MM.1S (cell line): ENCODE results near the gene ADARB2.

Experiments used
- DNase-seq: peaks from one replicate; pipeline ENCODE4 v3.0.0-alpha.2; 2015
- H2AFZ ChIP-seq: fragments of 300-600 bp; sonication (generic); 2 replicates; pipeline ENCODE4 v1.6.0; 2016; ENCODE audit warnings: antibody characterized with exemption, low read length
- H3F3A ChIP-seq: fragments of 300-600 bp; sonication (generic); 2 replicates; pipeline ENCODE4 v1.6.1; 2016; ENCODE audit warnings: mild to moderate bottlenecking, antibody characterized with exemption, low read length, moderate library complexity, mixed read lengths; ENCODE audit not compliant: insufficient read depth
- H3K27ac ChIP-seq: fragments of 300-600 bp; sonication (generic); 2 replicates; pipeline ENCODE4 v1.5.1; 2016; ENCODE audit warnings: mild to moderate bottlenecking, low read length
- H3K27me3 ChIP-seq: fragments of 300-600 bp; sonication (generic); replicated peaks from 2 replicates; pipeline ENCODE4 v1.6.0; 2016; ENCODE audit warnings: low read length; ENCODE audit not compliant: insufficient read depth
- H3K36me3 ChIP-seq: fragments of 300-600 bp; sonication (generic); replicated peaks from 2 replicates; pipeline ENCODE4 v1.6.1; 2016; ENCODE audit warnings: mild to moderate bottlenecking, low read length, mixed read lengths; ENCODE audit not compliant: insufficient read depth
- H3K4me1 ChIP-seq: fragments of 300-600 bp; sonication (generic); 2 replicates; pipeline ENCODE4 v1.6.1; 2016; ENCODE audit warnings: low read length, mixed read lengths
- H3K4me2 ChIP-seq: fragments of 300-600 bp; sonication (generic); 2 replicates; pipeline ENCODE4 v1.6.0; 2016; ENCODE audit warnings: low read depth, low read length
- H3K4me3 ChIP-seq: fragments of 300-600 bp; sonication (generic); 2 replicates; pipeline ENCODE4 v1.5.1; 2016; ENCODE audit warnings: low read length, mixed read lengths
- H3K79me2 ChIP-seq: fragments of 300-600 bp; sonication (generic); 2 replicates; pipeline ENCODE4 v1.6.1; 2016; ENCODE audit warnings: mixed run types, low read length, mixed read lengths
- H3K9ac ChIP-seq: fragments of 300-600 bp; sonication (generic); 2 replicates; pipeline ENCODE4 v1.6.1; 2016; ENCODE audit warnings: low read length, mixed read lengths
- H3K9me2 ChIP-seq: fragments of 300-600 bp; sonication (generic); replicated peaks from 2 replicates; pipeline ENCODE4 v1.6.1; 2016; ENCODE audit warnings: mild to moderate bottlenecking, low read length, mixed read lengths; ENCODE audit not compliant: insufficient read depth
- H3K9me3 ChIP-seq: fragments of 300-600 bp; sonication (generic); replicated peaks from 2 replicates; pipeline ENCODE4 v1.6.1; 2016; ENCODE audit warnings: mild to moderate bottlenecking, low read length, mixed read lengths; ENCODE audit not compliant: insufficient read depth
- H4K20me1 ChIP-seq: fragments of 300-600 bp; sonication (generic); 2 replicates; pipeline ENCODE4 v1.6.1; 2016; ENCODE audit warnings: mild to moderate bottlenecking, low read length, moderate library complexity, mixed read lengths; ENCODE audit not compliant: insufficient read depth
- EZH2 ChIP-seq: fragments of 300-600 bp; sonication (generic); optimal IDR thresholded peaks from 2 replicates; pipeline ENCODE3; 2017; ENCODE audit warnings: low read depth, mild to moderate bottlenecking, antibody characterized with exemption, low read length, mixed read lengths
- EZH2phosphoT487 ChIP-seq: fragments of 300-600 bp; sonication (generic); IDR thresholded peaks from 2 replicates; pipeline ENCODE4 v1.6.1; 2018; ENCODE audit warnings: antibody characterized with exemption, low read length
- TF ChIP-seq, protein P1 (sequence below): fragments of 300-600 bp; sonication (generic); IDR thresholded peaks from 2 replicates; pipeline ENCODE4 v1.5.1; 2016; ENCODE audit warnings: antibody characterized with exemption, low read length, mixed read lengths

The ADARB2 gene

DNA sequence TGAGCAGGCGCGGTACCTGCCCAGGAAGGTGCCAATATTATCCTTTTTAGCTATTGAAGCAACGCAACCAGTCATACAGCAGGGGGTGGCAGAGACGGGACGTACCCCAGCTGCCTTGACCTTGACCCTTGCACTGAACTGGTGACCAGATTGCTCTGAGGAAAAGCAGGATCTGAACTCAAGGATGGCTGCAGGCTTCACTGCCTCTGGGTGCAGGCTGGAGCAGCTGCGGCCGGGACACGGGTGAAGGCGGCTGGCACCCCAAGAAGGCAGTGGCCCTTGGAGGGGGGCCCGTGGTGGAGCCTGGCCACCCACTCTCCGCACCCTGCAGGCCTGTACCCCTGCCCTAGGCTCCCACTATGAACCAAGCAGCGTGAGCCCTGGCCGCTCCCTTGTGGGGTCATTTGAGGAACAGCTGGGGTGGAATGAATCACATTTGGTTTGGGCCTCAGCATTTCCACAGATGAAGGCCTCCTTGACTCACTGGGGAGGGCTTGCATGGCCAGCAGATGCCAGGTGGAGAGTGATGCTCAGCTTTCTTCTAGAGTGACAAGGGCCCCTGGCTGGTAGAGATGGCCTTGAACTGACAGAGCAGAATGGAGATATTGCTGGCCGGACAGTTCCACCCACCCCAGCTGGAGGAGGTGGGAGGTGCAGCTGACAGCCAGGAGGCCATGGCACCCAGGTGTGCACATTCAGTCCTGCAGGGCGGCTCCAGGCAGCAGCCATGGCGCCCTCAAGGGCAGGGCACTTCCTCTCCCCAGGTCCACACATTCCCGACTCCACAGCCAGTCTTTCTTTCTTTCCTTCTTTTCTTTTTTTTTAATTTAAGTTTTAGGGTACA is 462.4 kb downstream of the ADARB2 start:
- Histone ChIP-seq H4K20me1 (no peaks in the 10 kb centered on the region), H3K27me3 (no peaks in the 10 kb centered on the region), H3K4me3 (no peak overlapping the region), H3K9me2 (no peaks in the 10 kb centered on the region), H3K36me3 (no peaks in the 10 kb centered on the region), H3K4me1 (no peaks in the 10 kb centered on the region), H3K79me2 (no peaks in the 10 kb centered on the region), H3K9me3 (no peaks in the 10 kb centered on the region), H3F3A (no peaks in the 10 kb centered on the region), H3K9ac (no peak overlapping the region), H3K27ac (no peak overlapping the region), H2AFZ (no peak overlapping the region), H3K4me2 (no peak overlapping the region)
- TF ChIP-seq EZH2phosphoT487 (no peak), EZH2 (no peak)
- TF ChIP-seq, protein P1, sequence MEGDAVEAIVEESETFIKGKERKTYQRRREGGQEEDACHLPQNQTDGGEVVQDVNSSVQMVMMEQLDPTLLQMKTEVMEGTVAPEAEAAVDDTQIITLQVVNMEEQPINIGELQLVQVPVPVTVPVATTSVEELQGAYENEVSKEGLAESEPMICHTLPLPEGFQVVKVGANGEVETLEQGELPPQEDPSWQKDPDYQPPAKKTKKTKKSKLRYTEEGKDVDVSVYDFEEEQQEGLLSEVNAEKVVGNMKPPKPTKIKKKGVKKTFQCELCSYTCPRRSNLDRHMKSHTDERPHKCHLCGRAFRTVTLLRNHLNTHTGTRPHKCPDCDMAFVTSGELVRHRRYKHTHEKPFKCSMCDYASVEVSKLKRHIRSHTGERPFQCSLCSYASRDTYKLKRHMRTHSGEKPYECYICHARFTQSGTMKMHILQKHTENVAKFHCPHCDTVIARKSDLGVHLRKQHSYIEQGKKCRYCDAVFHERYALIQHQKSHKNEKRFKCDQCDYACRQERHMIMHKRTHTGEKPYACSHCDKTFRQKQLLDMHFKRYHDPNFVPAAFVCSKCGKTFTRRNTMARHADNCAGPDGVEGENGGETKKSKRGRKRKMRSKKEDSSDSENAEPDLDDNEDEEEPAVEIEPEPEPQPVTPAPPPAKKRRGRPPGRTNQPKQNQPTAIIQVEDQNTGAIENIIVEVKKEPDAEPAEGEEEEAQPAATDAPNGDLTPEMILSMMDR, result no peak
- no peak for DNase-seq

DNA sequence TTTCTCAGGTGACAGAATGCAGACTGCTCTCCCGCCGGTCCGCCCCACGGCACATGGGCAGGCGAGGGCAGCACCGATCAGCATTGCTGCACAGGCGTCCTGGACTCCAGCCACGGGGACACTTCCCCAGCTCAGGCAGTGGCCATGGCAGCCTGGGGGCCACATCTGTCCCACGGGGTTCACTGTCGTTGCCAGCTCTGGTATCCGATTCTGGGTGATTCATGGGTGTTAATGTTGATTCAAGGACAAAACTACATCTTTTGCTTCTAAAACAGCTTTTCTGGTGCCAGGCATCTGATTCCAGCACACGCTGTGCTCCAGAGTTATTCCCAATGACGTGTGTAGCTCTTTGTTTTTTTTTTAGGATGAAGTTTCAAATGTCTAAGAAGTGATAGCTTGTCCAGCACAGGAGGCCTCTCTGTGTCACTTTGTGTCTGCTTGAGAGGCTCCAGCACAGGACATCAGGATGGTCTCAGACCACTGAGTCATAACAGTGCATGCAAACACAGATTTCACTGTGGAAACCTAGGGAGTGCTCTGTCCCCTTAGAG is 463.1 kb downstream of the ADARB2 start:
- no peak for DNase-seq
- H3K27ac ChIP-seq, result no peak overlapping the region
- H3K4me2 ChIP-seq, result no peak overlapping the region
- no peaks in the 10 kb centered on the region for H3K9me3 ChIP-seq
- H3K4me1 ChIP-seq, result no peaks in the 10 kb centered on the region
- H2AFZ ChIP-seq, result no peak overlapping the region
- H3K9ac ChIP-seq, result no peak overlapping the region
- no peak overlapping the region for H3K4me3 ChIP-seq
- H3K9me2 ChIP-seq, result no peaks in the 10 kb centered on the region
- H3K27me3 ChIP-seq, result no peaks in the 10 kb centered on the region
- no peaks in the 10 kb centered on the region for H3F3A ChIP-seq
- H4K20me1 ChIP-seq, result no peaks in the 10 kb centered on the region
- TF ChIP-seq, protein P1, result no peak
- TF ChIP-seq EZH2phosphoT487, result no peak
- no peak for TF ChIP-seq EZH2
- no peaks in the 10 kb centered on the region for H3K79me2 ChIP-seq
- H3K36me3 ChIP-seq, result no peaks in the 10 kb centered on the region

GRCh38 chr10:1273372-1274105 is 463.8 kb downstream of the ADARB2 start:
- H3K36me3 ChIP-seq, result no peaks in the 10 kb centered on the region
- H3K4me2 ChIP-seq, result no peak overlapping the region
- no peaks in the 10 kb centered on the region for H3K79me2 ChIP-seq
- no peak overlapping the region for H3K27ac ChIP-seq
- H3K4me3 ChIP-seq, result no peak overlapping the region
- no peak overlapping the region for H2AFZ ChIP-seq
- no peaks in the 10 kb centered on the region for H3K4me1 ChIP-seq
- H3K9ac ChIP-seq, result no peak overlapping the region
- H4K20me1 ChIP-seq, result no peaks in the 10 kb centered on the region
- H3K9me3 ChIP-seq, result no peaks in the 10 kb centered on the region
- H3K9me2 ChIP-seq, result no peaks in the 10 kb centered on the region
- H3K27me3 ChIP-seq, result no peaks in the 10 kb centered on the region
- no peak for DNase-seq
- TF ChIP-seq, protein P1, result no peak
- TF ChIP-seq EZH2phosphoT487, result no peak
- no peak for TF ChIP-seq EZH2
- H3F3A ChIP-seq, result no peaks in the 10 kb centered on the region
